ENCODE measurements around the gene CNOT3.
A peak's percentile ranks its signal among the peaks of the same experiment; 100 is the strongest.
"Not testable (repeated sequence)": the region's sequence is repeated elsewhere in the genome, so short reads cannot be mapped to it uniquely, and the experiment has no call there.

The CNOT3 gene

GRCh38 chr19:54173359-54173699 is 35.8 kb downstream of the CNOT3 start:
- DNase-seq = no peak

- no peak for DNase-seq
These were observed 36.6 kb downstream of the CNOT3 start for GRCh38 chr19:54173951-54174834.

GRCh38 chr19:54178581-54179261 is 41.2 kb downstream of the CNOT3 start:
- peak in 1 of 2 donors; percentile 47 for DNase-seq

- DNase-seq = no peak
These were observed 41.8 kb downstream of the CNOT3 start for GRCh38 chr19:54179262-54179852.

- DNase-seq = no peak
These were observed 42.4 kb downstream of the CNOT3 start for GRCh38 chr19:54179921-54180461.

- no peak for DNase-seq
These were observed 43.1 kb downstream of the CNOT3 start for GRCh38 chr19:54180691-54181091.

GRCh38 chr19:54181894-54182293 is 44.3 kb downstream of the CNOT3 start:
- DNase-seq = not testable (repeated sequence)

- DNase-seq = no peak
These were observed 45.9 kb downstream of the CNOT3 start for GRCh38 chr19:54183431-54183830.

- no peak for DNase-seq
These were observed 48.8 kb downstream of the CNOT3 start for GRCh38 chr19:54186351-54186750.

- DNase-seq = no peak
These were observed 49.4 kb downstream of the CNOT3 start for GRCh38 chr19:54186934-54187381.

- peak; percentile 65 to 71 for DNase-seq
These were observed 50.8 kb downstream of the CNOT3 start for GRCh38 chr19:54188215-54188871.

GRCh38 chr19:54189145-54189734 is 51.7 kb downstream of the CNOT3 start, which contains the start of gene MBOAT7:
Gene MBOAT7 (minus strand): TSS chr19:54189580. CDS start chr19:54188508, 1,072 bp downstream.
- no peak for DNase-seq

GRCh38 chr19:54189735-54190502 is 52.4 kb downstream of the CNOT3 start:
- peak; percentile 100 for DNase-seq

GRCh38 chr19:54190503-54191010 is 53.0 kb downstream of the CNOT3 start:
- peak; percentile 100 for DNase-seq

- DNase-seq = peak; percentile 86 to 88
These were observed 53.6 kb downstream of the CNOT3 start, which contains the start of gene TSEN34 for GRCh38 chr19:54191011-54191810. Gene TSEN34 (plus strand): TSS chr19:54191308. CDS start chr19:54191365, 57 bp downstream.

- no peak for DNase-seq
These were observed 54.4 kb downstream of the CNOT3 start for GRCh38 chr19:54191811-54192453.

GRCh38 chr19:54193011-54193410 is 55.4 kb downstream of the CNOT3 start:
- DNase-seq = no peak

GRCh38 chr19:54194463-54194862 is 56.9 kb downstream of the CNOT3 start:
- DNase-seq = not testable (repeated sequence)

- no peak for DNase-seq
These were observed 59.0 kb downstream of the CNOT3 start for GRCh38 chr19:54196536-54196935.

- no peak for DNase-seq
These were observed 59.6 kb downstream of the CNOT3 start for GRCh38 chr19:54197121-54197520.

All from stimulated activated CD4-positive, alpha-beta T cell treated with anti-CD3 and anti-CD28 coated beads, Interleukin-2, amount 100 ng/mL, for 24 hours (primary cell).